ENCODE results near the gene IFNL3. TPM values are rescaled to one million over a fixed set of nuclear protein-coding genes. Genes with fewer than 3 reads are reported as not detected.

Gene IFNL3
- total RNA-seq, result not detected in 2 replicates

DNA sequence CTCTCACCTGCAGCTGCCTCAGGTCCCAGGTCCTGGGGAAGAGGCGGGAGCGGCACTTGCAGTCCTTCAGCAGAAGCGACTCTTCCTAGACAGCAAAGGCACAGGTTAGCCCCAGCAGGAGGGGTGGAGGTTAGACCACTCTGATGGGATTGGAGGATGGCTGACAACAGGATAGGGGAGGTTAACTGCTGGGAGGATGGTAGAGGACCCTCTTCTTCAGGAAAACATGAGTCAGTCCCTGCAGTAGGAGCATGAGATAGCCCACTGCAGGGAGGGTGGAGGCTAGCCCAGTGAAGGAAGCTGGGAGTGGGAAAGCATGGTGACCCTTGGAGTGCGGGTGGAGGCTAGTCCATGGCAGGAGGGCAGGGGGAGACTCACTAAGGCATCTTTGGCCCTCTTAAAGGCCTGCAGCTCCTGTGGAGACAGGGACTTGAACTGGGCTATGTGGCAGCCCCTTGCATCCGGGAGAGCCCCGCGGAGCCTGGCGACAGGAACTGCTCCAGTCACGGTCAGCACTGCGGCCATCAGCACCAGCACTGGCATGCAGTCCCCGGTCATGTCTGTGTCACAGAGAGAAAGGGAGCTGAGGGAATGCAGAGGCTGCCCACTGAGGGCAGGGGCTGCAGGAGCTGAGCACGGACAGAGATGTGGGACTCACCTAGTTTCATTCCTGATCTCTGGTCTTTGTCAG lies at the start of gene IFNL3:
IFNL3 (minus strand) TSS at position 597 of the 691 bp plus-strand sequence; CDS start at position 558, 39 bp downstream.

DNA sequence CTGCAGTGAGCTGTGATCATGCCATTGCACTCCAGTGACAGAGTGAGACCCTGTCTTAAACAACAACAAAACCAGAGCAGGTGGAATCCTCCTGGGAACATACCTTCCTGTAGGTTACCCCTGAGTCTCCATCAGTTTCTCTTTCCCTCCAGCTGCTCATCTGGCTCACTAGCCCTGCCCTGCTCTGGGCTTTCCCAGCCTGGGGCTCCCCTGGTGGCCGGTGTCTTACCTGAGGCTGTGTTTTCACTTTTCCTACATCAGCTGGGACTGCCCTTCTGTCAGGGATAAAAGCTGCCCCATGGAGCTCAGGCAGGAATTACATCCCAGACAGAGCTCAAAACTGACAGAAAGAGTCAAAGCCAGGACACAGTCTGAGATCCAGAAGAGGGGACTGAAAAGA lies 23.3 kb upstream of the IFNL3 start, which contains the start of gene IFNL2:
IFNL2 (plus strand) TSS at position 312 of the 400 bp plus-strand sequence. CDS start 173 bp downstream, outside the sequence.

DNA sequence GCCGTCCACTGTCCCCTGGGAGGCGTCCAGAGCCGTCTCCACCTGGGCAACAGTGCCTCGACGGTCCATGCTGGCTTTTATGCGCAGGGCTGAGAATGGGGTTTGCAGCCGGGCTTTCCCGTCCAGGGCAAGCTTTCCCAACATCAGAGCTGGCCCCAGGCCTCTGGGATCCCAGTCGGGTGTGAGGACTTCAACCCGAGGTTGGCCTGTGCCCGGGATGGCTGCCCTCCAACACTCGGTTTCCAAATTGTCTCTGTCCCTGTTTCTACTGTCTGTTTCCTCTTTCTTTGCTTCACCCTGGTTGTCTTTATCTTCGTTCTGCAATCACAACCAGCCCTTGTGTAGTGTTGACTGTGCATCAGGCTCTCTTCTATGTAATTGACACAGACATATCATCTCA lies 4.0 kb upstream of the IFNL3 start, which contains the start of gene IFNL4:
IFNL4 (minus strand) TSS at position 51 of the 400 bp plus-strand sequence.

DNA sequence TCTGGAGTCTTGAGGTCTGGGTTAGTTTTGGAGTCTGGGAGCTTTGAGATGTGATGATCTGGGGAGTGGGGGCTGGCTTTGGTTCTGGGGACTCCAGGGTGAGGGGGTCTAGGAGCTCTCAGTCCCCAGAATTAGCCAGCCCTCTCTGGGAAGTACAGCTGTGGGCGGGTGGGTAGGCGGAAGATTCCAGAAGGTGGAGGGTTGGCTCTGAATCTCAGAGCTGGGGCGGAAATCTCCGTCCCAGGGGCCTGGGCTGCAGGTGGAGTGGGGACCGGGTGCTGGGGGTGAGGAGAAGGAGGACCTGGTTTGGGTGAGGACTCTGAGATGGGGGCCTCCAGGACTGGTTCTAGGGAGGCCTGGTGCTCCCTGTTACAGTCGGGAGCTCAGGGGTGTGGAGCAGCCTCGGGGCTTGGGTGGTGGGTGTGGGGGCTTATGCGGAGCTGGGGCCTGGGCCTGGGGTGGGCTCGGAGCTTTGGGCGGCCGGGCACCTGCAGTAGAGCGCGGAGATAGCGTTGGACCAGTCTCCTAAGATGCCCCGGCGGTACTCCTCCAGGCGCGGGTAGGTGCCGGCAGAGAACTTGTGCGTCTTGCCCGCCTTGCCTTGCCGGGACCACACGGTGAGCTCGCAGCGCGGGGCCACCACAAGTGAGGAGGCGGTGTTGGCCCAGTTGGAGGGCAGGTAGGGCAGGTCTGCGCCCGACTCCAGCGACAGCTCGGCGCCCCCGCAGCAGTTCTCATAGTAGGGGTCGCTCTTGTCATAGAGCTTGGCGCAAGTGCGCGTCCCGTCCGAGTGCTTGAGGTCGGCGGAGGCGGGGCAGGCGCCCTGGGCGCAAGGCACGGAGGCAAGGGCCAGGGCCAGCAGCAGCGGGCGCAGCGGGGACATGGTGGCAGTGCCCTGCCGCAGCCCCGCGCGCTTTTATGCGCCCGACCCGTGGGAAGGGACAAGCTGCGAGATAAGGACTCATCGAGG lies 41.1 kb downstream of the IFNL3 start, which contains the start of gene SYCN:
SYCN (minus strand) TSS at position 892 of the 970 bp plus-strand sequence; CDS start at position 883, 9 bp downstream.

DNA sequence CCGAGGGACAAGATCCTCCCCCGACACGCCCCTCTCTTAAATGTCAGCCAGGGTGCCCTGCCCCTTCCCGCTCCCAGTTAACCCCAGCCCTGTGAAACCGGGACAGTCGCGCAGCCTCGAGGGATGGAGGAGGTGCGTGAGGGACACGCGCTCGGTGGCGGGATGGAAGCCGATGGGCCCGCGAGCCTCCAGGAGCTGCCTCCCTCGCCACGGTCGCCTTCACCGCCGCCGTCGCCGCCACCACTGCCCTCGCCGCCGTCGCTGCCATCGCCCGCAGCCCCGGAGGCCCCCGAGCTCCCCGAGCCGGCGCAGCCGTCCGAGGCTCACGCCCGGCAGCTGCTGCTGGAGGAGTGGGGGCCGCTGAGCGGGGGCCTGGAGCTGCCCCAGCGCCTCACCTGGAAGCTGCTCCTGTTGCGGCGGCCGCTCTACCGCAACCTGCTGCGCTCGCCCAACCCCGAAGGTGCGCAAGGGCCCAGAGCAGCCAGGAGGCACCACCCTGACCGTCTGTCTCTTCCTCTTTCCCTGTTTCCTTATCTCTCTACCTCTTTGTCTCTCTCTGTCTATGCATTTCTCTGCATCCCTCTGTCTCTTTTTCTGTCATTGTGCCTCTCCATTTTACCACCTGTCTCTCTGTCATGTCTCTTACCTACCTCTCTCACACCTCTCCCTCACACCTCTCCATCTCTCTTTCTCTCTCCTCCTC lies 47.8 kb downstream of the IFNL3 start, which contains the start of gene NCCRP1:
NCCRP1 (plus strand) TSS at position 105 of the 703 bp plus-strand sequence; CDS start at position 124, 19 bp downstream.

Other genes starting within 250 kb of the IFNL3 start
- 0.52 and 0.76 TPM in 2 replicates for gene FBXO27, start 212.5 kb downstream of the IFNL3 start, total RNA-seq
- gene ACP7, start 160.6 kb downstream of the IFNL3 start, total RNA-seq, result under 0.01 TPM in 1 of 2 replicates, not detected in the other
- gene PAK4, start 119.2 kb downstream of the IFNL3 start, total RNA-seq, result 3.1 and 4.6 TPM in 2 replicates
- not detected in 2 replicates for gene NCCRP1, start 48.0 kb downstream of the IFNL3 start, total RNA-seq
- gene SYCN, start 40.7 kb downstream of the IFNL3 start, total RNA-seq, result not detected in 2 replicates
- gene IFNL4, start 3.9 kb upstream of the IFNL3 start, total RNA-seq, result not detected in 2 replicates
- gene IFNL2, start 23.4 kb upstream of the IFNL3 start, total RNA-seq, result not detected in 2 replicates
- gene IFNL1, start 51.4 kb upstream of the IFNL3 start, total RNA-seq, result not detected in 2 replicates
- gene LRFN1, start 75.9 kb upstream of the IFNL3 start, total RNA-seq, result 0.22 and 0.43 TPM in 2 replicates
- 326 and 329 TPM in 2 replicates for gene GMFG, start 91.0 kb upstream of the IFNL3 start, total RNA-seq
- 21.3 and 27.1 TPM in 2 replicates for gene SAMD4B, start 97.4 kb upstream of the IFNL3 start, total RNA-seq
- 23.8 and 24.8 TPM in 2 replicates for gene PAF1, start 146.1 kb upstream of the IFNL3 start, total RNA-seq
- 11.4 and 12.5 TPM in 2 replicates for gene MED29, start 146.4 kb upstream of the IFNL3 start, total RNA-seq
- 2.0 and 7.6 TPM in 2 replicates for gene ZFP36, start 161.8 kb upstream of the IFNL3 start, total RNA-seq
- 12.9 and 23.0 TPM in 2 replicates for gene PLEKHG2, start 167.7 kb upstream of the IFNL3 start, total RNA-seq
- gene RPS16, start 190.9 kb upstream of the IFNL3 start, total RNA-seq, result 108 and 134 TPM in 2 replicates
- 37.2 and 42.9 TPM in 2 replicates for gene SUPT5H, start 200.6 kb upstream of the IFNL3 start, total RNA-seq
- 35.5 and 38.6 TPM in 2 replicates for gene TIMM50, start 235.8 kb upstream of the IFNL3 start, total RNA-seq